ENCODE results near the gene SLC6A17.

DNA sequence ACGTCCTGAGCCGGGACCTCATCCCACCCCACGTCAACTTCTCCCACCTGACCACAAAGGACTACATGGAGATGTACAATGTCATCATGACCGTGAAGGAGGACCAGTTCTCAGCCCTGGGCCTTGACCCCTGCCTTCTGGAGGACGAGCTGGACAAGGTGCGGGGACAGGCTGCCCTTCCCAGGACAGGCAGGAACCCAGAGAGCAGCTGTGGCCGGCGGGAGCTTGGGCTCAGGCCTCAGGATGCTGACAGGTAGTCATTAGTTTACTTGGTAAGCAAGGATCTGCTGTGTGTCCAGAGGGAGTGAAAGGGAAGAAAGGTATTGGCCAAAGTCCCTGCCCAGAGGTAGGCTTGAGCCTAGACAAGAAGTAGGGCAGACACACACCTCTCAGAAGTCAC is 42.2 kb downstream of the SLC6A17 start:
- TF ChIP-seq, protein P1, sequence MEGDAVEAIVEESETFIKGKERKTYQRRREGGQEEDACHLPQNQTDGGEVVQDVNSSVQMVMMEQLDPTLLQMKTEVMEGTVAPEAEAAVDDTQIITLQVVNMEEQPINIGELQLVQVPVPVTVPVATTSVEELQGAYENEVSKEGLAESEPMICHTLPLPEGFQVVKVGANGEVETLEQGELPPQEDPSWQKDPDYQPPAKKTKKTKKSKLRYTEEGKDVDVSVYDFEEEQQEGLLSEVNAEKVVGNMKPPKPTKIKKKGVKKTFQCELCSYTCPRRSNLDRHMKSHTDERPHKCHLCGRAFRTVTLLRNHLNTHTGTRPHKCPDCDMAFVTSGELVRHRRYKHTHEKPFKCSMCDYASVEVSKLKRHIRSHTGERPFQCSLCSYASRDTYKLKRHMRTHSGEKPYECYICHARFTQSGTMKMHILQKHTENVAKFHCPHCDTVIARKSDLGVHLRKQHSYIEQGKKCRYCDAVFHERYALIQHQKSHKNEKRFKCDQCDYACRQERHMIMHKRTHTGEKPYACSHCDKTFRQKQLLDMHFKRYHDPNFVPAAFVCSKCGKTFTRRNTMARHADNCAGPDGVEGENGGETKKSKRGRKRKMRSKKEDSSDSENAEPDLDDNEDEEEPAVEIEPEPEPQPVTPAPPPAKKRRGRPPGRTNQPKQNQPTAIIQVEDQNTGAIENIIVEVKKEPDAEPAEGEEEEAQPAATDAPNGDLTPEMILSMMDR (IDR thresholded peaks at IDR 0.05; ENCODE audit: low read length), result no peak
- no peak for TF ChIP-seq EZH2 (IDR thresholded peaks at IDR 0.05; ENCODE audit: borderline replicate concordance, low read length)
